HepG2 (cell line): Measurements from ENCODE around the gene B3GNT7. TPM values are rescaled to one million over a fixed set of nuclear protein-coding genes. Genes with fewer than 3 reads are reported as not detected.

ENCODE experiments used
- CENPT ChIP-seq: sonication (generic); formaldehyde crosslinking; IDR thresholded peaks from 2 replicates; pipeline ENCODE4 v1.8.0; 2022; ENCODE audit warnings: low read depth, mild to moderate bottlenecking, moderate library complexity, missing genetic modification reagents
- CHD4 ChIP-seq: fragments of 200-600 bp; sonication (generic); IDR thresholded peaks from 2 replicates; pipeline ENCODE4 v1.7.0; 2017; ENCODE audit warnings: mild to moderate bottlenecking, low read length, borderline replicate concordance
- MAF1 ChIP-seq: sonication (generic); formaldehyde crosslinking; IDR thresholded peaks from 2 replicates; pipeline ENCODE4 v1.5.0; 2020; ENCODE audit warnings: missing genetic modification reagents, borderline replicate concordance
- NR2F6 ChIP-seq, 2 experiments: IDR thresholded peaks; 2 replicates each; pipeline ENCODE4 v1.6.1; 2016; ENCODE audit warnings: antibody characterized with exemption in 1 of 2, mild to moderate bottlenecking in 1 of 2
- RFXAP ChIP-seq: sonication (generic); formaldehyde crosslinking; IDR thresholded peaks from 2 replicates; pipeline ENCODE4 v1.4.0; 2020; ENCODE audit warnings: missing genetic modification reagents, borderline replicate concordance
- RNF2 ChIP-seq: fragments of 450-650 bp; conservative IDR thresholded peaks from 2 replicates; pipeline ENCODE4 v1.6.1; 2016; ENCODE audit warnings: low read depth
- SMAD3 ChIP-seq: sonication (generic); formaldehyde crosslinking; IDR thresholded peaks from 2 replicates; pipeline ENCODE4 v1.4.0; 2020; ENCODE audit warnings: missing genetic modification reagents
- SP2 ChIP-seq: sonication (generic); formaldehyde crosslinking; IDR thresholded peaks from 2 replicates; pipeline ENCODE4 v1.5.1; 2020; ENCODE audit warnings: mild to moderate bottlenecking, missing genetic modification reagents
- THAP11 ChIP-seq: IDR thresholded peaks from 2 replicates; pipeline ENCODE4 v1.6.1; 2016; ENCODE audit warnings: missing biosample characterization, missing genetic modification reagents
- ZBTB38 ChIP-seq: sonication (generic); formaldehyde crosslinking; IDR thresholded peaks from 2 replicates; pipeline ENCODE4 v1.5.1; 2020; ENCODE audit warnings: mild to moderate bottlenecking, missing genetic modification reagents
- ZBTB4 ChIP-seq: sonication (generic); formaldehyde crosslinking; IDR thresholded peaks from 2 replicates; pipeline ENCODE4 v1.4.0; 2020; ENCODE audit warnings: missing genetic modification reagents, mild to moderate bottlenecking, borderline replicate concordance
- ZEB1 ChIP-seq: IDR thresholded peaks from 2 replicates; pipeline ENCODE4 v1.6.1; 2012; ENCODE audit warnings: mild to moderate bottlenecking, low read depth, inconsistent platforms; ENCODE audit not compliant: insufficient replicate concordance
- ZFP41 ChIP-seq: sonication (generic); formaldehyde crosslinking; IDR thresholded peaks from 2 replicates; pipeline ENCODE4 v1.4.0; 2020; ENCODE audit warnings: mild to moderate bottlenecking, missing genetic modification reagents, borderline replicate concordance
- ZFY ChIP-seq: sonication (generic); formaldehyde crosslinking; IDR thresholded peaks from 2 replicates; pipeline ENCODE4 v1.4.0; 2020; ENCODE audit warnings: missing genetic modification reagents
- ZGPAT ChIP-seq: IDR thresholded peaks from 2 replicates; pipeline ENCODE4 v1.6.1; 2016; ENCODE audit warnings: mild to moderate bottlenecking
- ZNF124 ChIP-seq: sonication (generic); formaldehyde crosslinking; IDR thresholded peaks from 2 replicates; pipeline ENCODE4 v1.4.0; 2020; ENCODE audit warnings: missing genetic modification reagents
- ZNF225 ChIP-seq: sonication (generic); formaldehyde crosslinking; IDR thresholded peaks from 2 replicates; pipeline ENCODE4 v1.4.0; 2020; ENCODE audit warnings: mild to moderate bottlenecking, missing genetic modification reagents
- ZNF468 ChIP-seq: sonication (generic); formaldehyde crosslinking; IDR thresholded peaks from 2 replicates; pipeline ENCODE4 v1.8.0; 2022; ENCODE audit warnings: mild to moderate bottlenecking, moderate library complexity, missing genetic modification reagents
- ZNF749 ChIP-seq: sonication (generic); formaldehyde crosslinking; IDR thresholded peaks from 2 replicates; pipeline ENCODE4 v1.8.0; 2022; ENCODE audit warnings: mild to moderate bottlenecking, missing genetic modification reagents, moderate library complexity, borderline replicate concordance
- ZNF772 ChIP-seq: sonication (generic); formaldehyde crosslinking; IDR thresholded peaks from 2 replicates; pipeline ENCODE4 v1.5.0; 2020; ENCODE audit warnings: mild to moderate bottlenecking, missing genetic modification reagents
- ZSCAN29 ChIP-seq: sonication (generic); formaldehyde crosslinking; conservative IDR thresholded peaks from 2 replicates; pipeline ENCODE4 v1.4.0; 2020; ENCODE audit warnings: mild to moderate bottlenecking, missing genetic modification reagents
- polyA plus RNA-seq, 8 experiments: library from polyadenylated mRNA; depleted of rRNA in 3 of 8; stranded (reverse) in 7 of 8; unstranded in 1 of 8; fragments of >200 nt; fragmentation: Illumina TruSeq in 4 of 8; extraction: Trizol in 4 of 8; gene quantifications; 2 replicates each; pipeline versions ENCODE4 v1.2.1 to v1.2.3, GENCODE V29; 2011 to 2016; ENCODE audit warnings: low read depth in 4 of 8, missing spikeins in 1 of 8, mixed read lengths in 1 of 8; ENCODE audit not compliant: insufficient read depth in 1 of 8
- total RNA-seq, 5 experiments: library from RNA; depleted of rRNA; stranded (reverse); fragments of >200 nt; fragmentation: Illumina TruSeq; extraction: Trizol; gene quantifications; 2 replicates each; pipeline ENCODE4 v1.2.3, GENCODE V29; 2016; ENCODE audit warnings: low read depth in 1 of 5
- TF ChIP-seq, protein P1 (sequence below): sonication (generic); formaldehyde crosslinking; IDR thresholded peaks from 2 replicates; pipeline ENCODE4 v1.4.0; 2020; ENCODE audit warnings: mild to moderate bottlenecking, missing genetic modification reagents
- TF ChIP-seq, protein P2 (sequence below): sonication (generic); formaldehyde crosslinking; IDR thresholded peaks from 2 replicates; pipeline ENCODE4 v1.4.0; 2020; ENCODE audit warnings: missing genetic modification reagents, borderline replicate concordance

Gene B3GNT7
- total and polyA plus RNA-seq, 2 of the 13 experiments (the other 11 are each of a cell fraction or from before 2014, with no cell fraction given), result 0.04 to 0.24 TPM

- TF ChIP-seq SMAD3 (CRISPR knock-in tag) (0 out of 2 replicates have a peak, but pooled peaks have one; percentile 23), ZFP41 (no peak), CHD4 (no peak), ZFY (peak; percentile 52; the same call in 1 of the 2 replicates), ZBTB4 (CRISPR knock-in tag) (0 out of 2 replicates have a peak, but pooled peaks have one; percentile 24), RNF2 (0 out of 2 replicates have a peak, but pooled peaks have one; percentile 32), ZEB1 (peak; percentile 33), ZSCAN29 (CRISPR knock-in tag) (0 out of 2 replicates have a peak, but pooled peaks have one; percentile 21), ZNF124 (CRISPR knock-in tag) (peak; percentile 22; the same call in 1 of the 2 replicates), ZBTB38 (CRISPR knock-in tag) (peak; percentile 43; the same call in 1 of the 2 replicates), ZNF772 (peak; percentile 44; the same call in 1 of the 2 replicates), MAF1 (CRISPR knock-in tag) (0 out of 2 replicates have a peak, but pooled peaks have one; percentile 52), ZNF749 (CRISPR knock-in tag) (no peak), ZGPAT (CRISPR knock-in tag) (peak; percentile 22; the same call in 1 of the 2 replicates), ZNF468 (CRISPR knock-in tag) (no peak), SP2 (CRISPR knock-in tag) (0 out of 2 replicates have a peak, but pooled peaks have one; percentile 23), CENPT (CRISPR knock-in tag) (no peak), THAP11 (CRISPR knock-in tag) (no peak), ZNF225 (0 out of 2 replicates have a peak, but pooled peaks have one; percentile 67), NR2F6 (IDR thresholded peaks at IDR 0.05) (no peak), NR2F6 (CRISPR knock-in tag; IDR thresholded peaks at IDR 0.05) (no peak), RFXAP (CRISPR knock-in tag) (0 out of 2 replicates have a peak, but pooled peaks have one; percentile 75)
- TF ChIP-seq, protein P1, sequence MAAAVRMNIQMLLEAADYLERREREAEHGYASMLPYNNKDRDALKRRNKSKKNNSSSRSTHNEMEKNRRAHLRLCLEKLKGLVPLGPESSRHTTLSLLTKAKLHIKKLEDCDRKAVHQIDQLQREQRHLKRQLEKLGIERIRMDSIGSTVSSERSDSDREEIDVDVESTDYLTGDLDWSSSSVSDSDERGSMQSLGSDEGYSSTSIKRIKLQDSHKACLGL (CRISPR knock-in tag), result 0 out of 2 replicates have a peak, but pooled peaks have one; percentile 53
- TF ChIP-seq, protein P2, sequence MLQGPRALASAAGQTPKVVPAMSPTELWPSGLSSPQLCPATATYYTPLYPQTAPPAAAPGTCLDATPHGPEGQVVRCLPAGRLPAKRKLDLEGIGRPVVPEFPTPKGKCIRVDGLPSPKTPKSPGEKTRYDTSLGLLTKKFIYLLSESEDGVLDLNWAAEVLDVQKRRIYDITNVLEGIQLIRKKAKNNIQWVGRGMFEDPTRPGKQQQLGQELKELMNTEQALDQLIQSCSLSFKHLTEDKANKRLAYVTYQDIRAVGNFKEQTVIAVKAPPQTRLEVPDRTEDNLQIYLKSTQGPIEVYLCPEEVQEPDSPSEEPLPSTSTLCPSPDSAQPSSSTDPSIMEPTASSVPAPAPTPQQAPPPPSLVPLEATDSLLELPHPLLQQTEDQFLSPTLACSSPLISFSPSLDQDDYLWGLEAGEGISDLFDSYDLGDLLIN (CRISPR knock-in tag), result peak; percentile 37; the same call in 1 of the 2 replicates
Observed at GRCh38 chr2:231418820-231419640, 23.5 kb downstream of the B3GNT7 start (continued).
